ENCODE data around the gene CDC42BPG. TPM values are rescaled to one million over a fixed set of nuclear protein-coding genes. Genes with fewer than 3 reads are reported as not detected.

The CDC42BPG gene
- total and polyA plus RNA-seq, 9 of the 15 experiments (the other 6 are each of a cell fraction or from before 2014, with no cell fraction given), result 0.04 to 8.8 (median 2.1) TPM

DNA sequence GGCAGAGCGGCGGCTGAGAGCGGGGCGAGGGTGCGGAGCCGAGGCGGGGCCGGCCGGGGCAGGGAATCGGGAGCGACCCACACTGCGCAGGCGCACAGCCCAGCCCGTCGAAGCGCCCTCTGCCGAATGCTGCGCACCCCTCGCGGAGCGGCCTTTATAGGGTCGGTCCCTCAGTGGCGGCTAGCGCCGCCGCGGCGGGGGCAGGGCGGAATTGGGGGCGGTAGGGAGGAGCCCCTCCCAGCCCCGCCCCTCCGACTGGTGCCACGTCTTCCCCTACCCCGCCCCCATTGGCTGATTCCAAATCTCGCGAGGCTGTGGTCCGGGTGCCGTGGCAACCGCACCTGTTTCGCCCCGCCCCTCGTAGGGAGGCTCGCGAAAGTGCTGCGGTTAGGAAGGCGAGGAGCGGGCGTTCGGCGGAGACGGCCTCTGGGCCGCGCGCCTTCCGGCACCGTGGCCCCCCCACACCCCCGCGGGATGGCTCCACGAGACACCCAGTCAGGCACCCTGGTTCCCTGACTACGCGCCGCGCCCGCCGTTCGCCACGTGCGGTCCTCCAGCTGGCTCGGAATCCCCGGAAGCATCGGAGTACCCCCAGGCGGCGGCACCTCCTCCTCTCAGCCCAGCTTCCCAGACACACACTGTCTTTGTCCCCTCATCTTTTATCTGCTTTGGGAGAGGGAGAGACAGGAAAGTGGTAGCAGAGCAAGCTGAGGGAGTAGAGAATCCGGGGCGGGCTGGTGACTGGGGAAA lies 34.2 kb upstream of the CDC42BPG start, which contains the start of gene EHD1 (continued):
- TF ChIP-seq, protein P1, sequence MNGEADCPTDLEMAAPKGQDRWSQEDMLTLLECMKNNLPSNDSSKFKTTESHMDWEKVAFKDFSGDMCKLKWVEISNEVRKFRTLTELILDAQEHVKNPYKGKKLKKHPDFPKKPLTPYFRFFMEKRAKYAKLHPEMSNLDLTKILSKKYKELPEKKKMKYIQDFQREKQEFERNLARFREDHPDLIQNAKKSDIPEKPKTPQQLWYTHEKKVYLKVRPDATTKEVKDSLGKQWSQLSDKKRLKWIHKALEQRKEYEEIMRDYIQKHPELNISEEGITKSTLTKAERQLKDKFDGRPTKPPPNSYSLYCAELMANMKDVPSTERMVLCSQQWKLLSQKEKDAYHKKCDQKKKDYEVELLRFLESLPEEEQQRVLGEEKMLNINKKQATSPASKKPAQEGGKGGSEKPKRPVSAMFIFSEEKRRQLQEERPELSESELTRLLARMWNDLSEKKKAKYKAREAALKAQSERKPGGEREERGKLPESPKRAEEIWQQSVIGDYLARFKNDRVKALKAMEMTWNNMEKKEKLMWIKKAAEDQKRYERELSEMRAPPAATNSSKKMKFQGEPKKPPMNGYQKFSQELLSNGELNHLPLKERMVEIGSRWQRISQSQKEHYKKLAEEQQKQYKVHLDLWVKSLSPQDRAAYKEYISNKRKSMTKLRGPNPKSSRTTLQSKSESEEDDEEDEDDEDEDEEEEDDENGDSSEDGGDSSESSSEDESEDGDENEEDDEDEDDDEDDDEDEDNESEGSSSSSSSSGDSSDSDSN (IDR thresholded peaks at IDR 0.05; ENCODE audit: borderline replicate concordance in 1 of 2, low read depth in 2 of 2, low read length in 2 of 2), result peak; percentile 37 to 40; a peak in 1 of 4 replicates
- no peak for TF ChIP-seq RHOXF2B (CRISPR knock-in tag; conservative IDR thresholded peaks at IDR 0.05)
- TF ChIP-seq POLR3G (IDR thresholded peaks at IDR 0.05; ENCODE audit: extremely low read depth, insufficient read length, insufficient replicate concordance), result no peak
- peak; percentile 22; the same call in 1 of the 2 replicates for TF ChIP-seq ARID3A (IDR thresholded peaks at IDR 0.05; ENCODE audit: borderline replicate concordance, low read depth, low read length)
- TF ChIP-seq HNRNPLL (IDR thresholded peaks at IDR 0.05; ENCODE audit: low read depth, low read length, poor library complexity, severe bottlenecking), result peak; percentile 76
- TF ChIP-seq XRCC5 (IDR thresholded peaks at IDR 0.05; ENCODE audit: low read depth, low read length), result 0 out of 2 replicates have a peak, but pooled peaks have one; percentile 26
- peak; percentile 38 to 42; a peak in 1 of 4 replicates for TF ChIP-seq RAD21 (CRISPR knock-in tag; conservative IDR thresholded peaks at IDR 0.05 in 1 of 2, IDR thresholded peaks at IDR 0.05 in 1 of 2)
- TF ChIP-seq BMI1 (IDR thresholded peaks at IDR 0.05; ENCODE audit: low read length), result peak; percentile 93
- TF ChIP-seq NFRKB (IDR thresholded peaks at IDR 0.05; ENCODE audit: low read depth), result peak; percentile 76; the same call in 1 of the 2 replicates
- no peak for TF ChIP-seq PCBP1 (IDR thresholded peaks at IDR 0.05; ENCODE audit: low read depth, low read length, poor library complexity, severe bottlenecking)
- TF ChIP-seq FOXP1 (CRISPR knock-in tag; IDR thresholded peaks at IDR 0.05), result no peak; the same call in none of the 2 replicates
- TF ChIP-seq, protein P2, sequence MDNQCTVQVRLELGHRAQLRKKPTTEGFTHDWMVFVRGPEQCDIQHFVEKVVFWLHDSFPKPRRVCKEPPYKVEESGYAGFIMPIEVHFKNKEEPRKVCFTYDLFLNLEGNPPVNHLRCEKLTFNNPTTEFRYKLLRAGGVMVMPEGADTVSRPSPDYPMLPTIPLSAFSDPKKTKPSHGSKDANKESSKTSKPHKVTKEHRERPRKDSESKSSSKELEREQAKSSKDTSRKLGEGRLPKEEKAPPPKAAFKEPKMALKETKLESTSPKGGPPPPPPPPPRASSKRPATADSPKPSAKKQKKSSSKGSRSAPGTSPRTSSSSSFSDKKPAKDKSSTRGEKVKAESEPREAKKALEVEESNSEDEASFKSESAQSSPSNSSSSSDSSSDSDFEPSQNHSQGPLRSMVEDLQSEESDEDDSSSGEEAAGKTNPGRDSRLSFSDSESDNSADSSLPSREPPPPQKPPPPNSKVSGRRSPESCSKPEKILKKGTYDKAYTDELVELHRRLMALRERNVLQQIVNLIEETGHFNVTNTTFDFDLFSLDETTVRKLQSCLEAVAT (IDR thresholded peaks at IDR 0.05), result peak; percentile 66 to 80; a peak in 1 of 4 replicates
- TF ChIP-seq, protein P3, sequence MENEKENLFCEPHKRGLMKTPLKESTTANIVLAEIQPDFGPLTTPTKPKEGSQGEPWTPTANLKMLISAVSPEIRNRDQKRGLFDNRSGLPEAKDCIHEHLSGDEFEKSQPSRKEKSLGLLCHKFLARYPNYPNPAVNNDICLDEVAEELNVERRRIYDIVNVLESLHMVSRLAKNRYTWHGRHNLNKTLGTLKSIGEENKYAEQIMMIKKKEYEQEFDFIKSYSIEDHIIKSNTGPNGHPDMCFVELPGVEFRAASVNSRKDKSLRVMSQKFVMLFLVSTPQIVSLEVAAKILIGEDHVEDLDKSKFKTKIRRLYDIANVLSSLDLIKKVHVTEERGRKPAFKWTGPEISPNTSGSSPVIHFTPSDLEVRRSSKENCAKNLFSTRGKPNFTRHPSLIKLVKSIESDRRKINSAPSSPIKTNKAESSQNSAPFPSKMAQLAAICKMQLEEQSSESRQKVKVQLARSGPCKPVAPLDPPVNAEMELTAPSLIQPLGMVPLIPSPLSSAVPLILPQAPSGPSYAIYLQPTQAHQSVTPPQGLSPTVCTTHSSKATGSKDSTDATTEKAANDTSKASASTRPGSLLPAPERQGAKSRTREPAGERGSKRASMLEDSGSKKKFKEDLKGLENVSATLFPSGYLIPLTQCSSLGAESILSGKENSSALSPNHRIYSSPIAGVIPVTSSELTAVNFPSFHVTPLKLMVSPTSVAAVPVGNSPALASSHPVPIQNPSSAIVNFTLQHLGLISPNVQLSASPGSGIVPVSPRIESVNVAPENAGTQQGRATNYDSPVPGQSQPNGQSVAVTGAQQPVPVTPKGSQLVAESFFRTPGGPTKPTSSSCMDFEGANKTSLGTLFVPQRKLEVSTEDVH (IDR thresholded peaks at IDR 0.05; ENCODE audit: low read depth, partially characterized antibody), result peak; percentile 31
- TF ChIP-seq, protein P4, sequence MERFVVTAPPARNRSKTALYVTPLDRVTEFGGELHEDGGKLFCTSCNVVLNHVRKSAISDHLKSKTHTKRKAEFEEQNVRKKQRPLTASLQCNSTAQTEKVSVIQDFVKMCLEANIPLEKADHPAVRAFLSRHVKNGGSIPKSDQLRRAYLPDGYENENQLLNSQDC (CRISPR knock-in tag; IDR thresholded peaks at IDR 0.05), result peak; percentile 50; the same call in 1 of the 2 replicates
- peak; percentile 96 for TF ChIP-seq RFX1 (IDR thresholded peaks at IDR 0.05)

All from K562 (cell line).